Large intestine (tissue), 3 donors: ENCODE data around the gene ZNF579. TPM values are rescaled to one million over a fixed set of nuclear protein-coding genes. Genes with fewer than 3 reads are reported as not detected.

ENCODE experiments used
- DNase-seq, 2 donors: peaks; one replicate each; pipeline versions ENCODE4 v3.0.0 to v3.0.0-alpha.2; 2013
- H3K27ac ChIP-seq: one replicate; pipeline ENCODE4 v1.5.1; 2013; ENCODE audit warnings: low read length
- H3K27me3 ChIP-seq: 2 replicates; pipeline ENCODE4 v1.6.1; 2013; ENCODE audit warnings: low read length; ENCODE audit not compliant: control insufficient read depth, insufficient read depth
- H3K36me3 ChIP-seq: 2 replicates; pipeline ENCODE4 v1.6.1; 2013; ENCODE audit warnings: low read length; ENCODE audit not compliant: control insufficient read depth, insufficient read depth
- H3K4me1 ChIP-seq: one replicate; pipeline ENCODE4 v1.6.1; 2013; ENCODE audit warnings: low read length; ENCODE audit not compliant: control insufficient read depth, insufficient read depth
- H3K4me3 ChIP-seq: one replicate; pipeline ENCODE4 v1.5.1; 2013; ENCODE audit warnings: low read length
- H3K9me3 ChIP-seq: one replicate; pipeline ENCODE4 v1.6.1; 2013; ENCODE audit warnings: mild to moderate bottlenecking, low read depth, low read length, moderate library complexity; ENCODE audit not compliant: control insufficient read depth
- WGBS: methylation state at CpG from one replicate; pipeline ENCODE4 v1.1.5; 2013; ENCODE audit warnings: low lambda C conversion rate; ENCODE audit not compliant: insufficient coverage; 5-methylcytosine and 5-hydroxymethylcytosine counted together
- polyA plus RNA-seq: library from polyadenylated mRNA; unstranded; fragments of 120-200 nt; gene quantifications from one replicate; pipeline ENCODE4 v1.2.1, GENCODE V29; 2013

The ZNF579 gene
- polyA plus RNA-seq, 1 donor, result 14.9 TPM

- WGBS, result no CpG with 5 or more reads among the region's 56 CpGs
Observed at GRCh38 chr19:55529636-55530234, 50.9 kb downstream of the ZNF579 start.

GRCh38 chr19:55528030-55528803 lies 52.4 kb downstream of the ZNF579 start:
- Histone ChIP-seq H3K4me3 (no peak overlapping the region), H3K4me1 (peaks cover 9% of the 10 kb centered on the region), H3K27ac (no peak overlapping the region), H3K27me3 (peaks cover 5% of the 10 kb centered on the region), H3K9me3 (no peaks in the 10 kb centered on the region), H3K36me3 (no peaks in the 10 kb centered on the region)
- peak in 1 of 2 donors; percentile 30 for DNase-seq
- 50% methylated on average over 3 of the region's 15 CpGs for WGBS

More at GRCh38 chr19:55529636-55530234, 50.9 kb downstream of the ZNF579 start:
- Histone ChIP-seq H3K36me3 (no peaks in the 10 kb centered on the region), H3K9me3 (no peaks in the 10 kb centered on the region), H3K4me3 (no peak overlapping the region), H3K27me3 (peaks cover 5% of the 10 kb centered on the region), H3K27ac (no peak overlapping the region), H3K4me1 (peaks cover 9% of the 10 kb centered on the region)
- no peak for DNase-seq

- DNase-seq, result no peak
- no CpG with 5 or more reads among the region's 22 CpGs for WGBS
Observed at GRCh38 chr19:55527197-55528029, 53.2 kb downstream of the ZNF579 start.

More at GRCh38 chr19:55527197-55528029, 53.2 kb downstream of the ZNF579 start:
- Histone ChIP-seq H3K4me1 (peaks cover 9% of the 10 kb centered on the region), H3K4me3 (no peak overlapping the region), H3K27ac (no peak overlapping the region), H3K36me3 (no peaks in the 10 kb centered on the region), H3K9me3 (no peaks in the 10 kb centered on the region), H3K27me3 (peaks cover 5% of the 10 kb centered on the region)

Other genes with a start within 250 kb of the ZNF579 start
- gene KMT5C, start 241.0 kb downstream of the ZNF579 start, polyA plus RNA-seq, result 21.5 TPM
- 1.3 TPM for gene COX6B2, start 226.1 kb downstream of the ZNF579 start, polyA plus RNA-seq
- gene GARIN5B, start 217.6 kb downstream of the ZNF579 start, polyA plus RNA-seq, result 0.03 TPM
- 0.66 TPM for gene IL11, start 210.4 kb downstream of the ZNF579 start, polyA plus RNA-seq
- gene TMEM190, start 204.0 kb downstream of the ZNF579 start, polyA plus RNA-seq, result 0.93 TPM
- gene TMEM238, start 196.6 kb downstream of the ZNF579 start, polyA plus RNA-seq, result 8.7 TPM
- gene RPL28, start 194.9 kb downstream of the ZNF579 start, polyA plus RNA-seq, result 2,127 TPM
- 29.9 TPM for gene UBE2S, start 173.1 kb downstream of the ZNF579 start, polyA plus RNA-seq
- 1.1 TPM for gene SHISA7, start 137.5 kb downstream of the ZNF579 start, polyA plus RNA-seq
- 30.4 TPM for gene ISOC2, start 119.2 kb downstream of the ZNF579 start, polyA plus RNA-seq
- gene C19orf85, start 116.1 kb downstream of the ZNF579 start, polyA plus RNA-seq, result not detected
- gene ZNF628, start 104.2 kb downstream of the ZNF579 start, polyA plus RNA-seq, result 5.6 TPM
- 14.0 TPM for gene NAT14, start 95.7 kb downstream of the ZNF579 start, polyA plus RNA-seq
- gene SSC5D, start 92.4 kb downstream of the ZNF579 start, polyA plus RNA-seq, result 4.0 TPM
- 0.66 TPM for gene SBK2, start 43.7 kb downstream of the ZNF579 start, polyA plus RNA-seq
- gene SBK3, start 35.3 kb downstream of the ZNF579 start, polyA plus RNA-seq, result 0.15 TPM
- gene FIZ1, start 18.7 kb upstream of the ZNF579 start, polyA plus RNA-seq, result 13.9 TPM
- 18.9 TPM for gene ZNF524, start 19.4 kb upstream of the ZNF579 start, polyA plus RNA-seq
- gene ZNF865, start 24.8 kb upstream of the ZNF579 start, polyA plus RNA-seq, result 10.4 TPM
- 15.6 TPM for gene ZNF784, start 43.7 kb upstream of the ZNF579 start, polyA plus RNA-seq
- gene ZNF580, start 60.2 kb upstream of the ZNF579 start, polyA plus RNA-seq, result 31.3 TPM
- 29.1 TPM for gene ZNF581, start 62.8 kb upstream of the ZNF579 start, polyA plus RNA-seq
- 11.6 TPM for gene CCDC106, start 67.4 kb upstream of the ZNF579 start, polyA plus RNA-seq
- gene U2AF2, start 74.2 kb upstream of the ZNF579 start, polyA plus RNA-seq, result 167 TPM
- 153 TPM for gene EPN1, start 94.4 kb upstream of the ZNF579 start, polyA plus RNA-seq
- not detected for gene NLRP9, start 157.6 kb upstream of the ZNF579 start, polyA plus RNA-seq
- 0.15 TPM for gene RFPL4A, start 178.2 kb upstream of the ZNF579 start, polyA plus RNA-seq
- gene RFPL4AL1, start 188.3 kb upstream of the ZNF579 start, polyA plus RNA-seq, result not detected